NCI-H2107 treated with DMSO at 0.1 percent for 48 hours (cell line): ENCODE results near the gene TPRN.
A peak's percentile ranks its signal among the peaks of the same experiment; 100 is the strongest.

Experiments
- DNase-seq: peaks from one replicate; lab custom pipeline; 2025; ENCODE audit not compliant: unreplicated experiment; lab: John Stamatoyannopoulos, UW

TPRN gene

DNA sequence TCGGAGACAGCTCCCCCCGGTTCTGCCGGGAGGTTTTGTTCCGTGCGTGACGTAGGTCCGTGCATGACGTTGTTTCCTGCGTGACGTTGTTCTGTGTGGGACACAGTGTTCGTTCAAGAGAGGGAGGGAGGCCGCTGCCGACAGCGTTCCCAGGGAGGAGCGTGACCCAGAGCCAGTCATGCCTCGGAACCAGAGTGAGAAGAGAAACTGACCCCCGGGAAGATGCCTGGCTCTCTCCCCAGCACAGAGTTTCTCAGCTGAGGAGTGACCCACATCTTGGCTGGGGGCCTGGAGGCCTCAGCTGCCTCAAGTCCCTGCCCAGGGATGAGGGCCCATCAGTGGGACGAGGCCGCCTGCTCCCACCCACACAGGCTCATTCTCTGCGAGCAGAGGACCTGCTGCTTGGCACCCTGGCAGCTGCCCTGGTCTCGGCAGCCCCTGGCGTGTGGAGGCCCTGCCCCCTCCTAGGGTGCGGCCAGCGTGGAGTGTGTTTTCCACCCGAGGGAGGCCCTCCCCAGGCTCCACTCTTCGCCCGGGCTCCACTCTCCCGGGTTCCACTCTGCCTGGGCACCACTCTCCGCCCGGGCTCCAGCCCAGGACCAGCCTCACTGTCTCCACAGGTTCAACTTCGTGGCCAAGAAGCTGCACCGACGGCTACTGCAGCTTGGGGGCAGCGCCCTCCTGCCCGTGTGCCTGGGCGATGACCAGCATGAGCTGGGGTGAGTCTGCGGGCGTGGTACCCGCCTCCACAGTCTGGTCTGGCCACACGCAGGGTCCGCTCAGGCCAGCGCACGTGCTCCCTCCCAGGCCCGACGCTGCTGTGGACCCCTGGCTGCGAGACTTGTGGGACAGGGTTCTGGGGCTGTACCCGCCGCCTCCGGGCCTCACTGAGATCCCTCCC lies 12.9 kb upstream of the TPRN start:
- no peak for DNase-seq

DNA sequence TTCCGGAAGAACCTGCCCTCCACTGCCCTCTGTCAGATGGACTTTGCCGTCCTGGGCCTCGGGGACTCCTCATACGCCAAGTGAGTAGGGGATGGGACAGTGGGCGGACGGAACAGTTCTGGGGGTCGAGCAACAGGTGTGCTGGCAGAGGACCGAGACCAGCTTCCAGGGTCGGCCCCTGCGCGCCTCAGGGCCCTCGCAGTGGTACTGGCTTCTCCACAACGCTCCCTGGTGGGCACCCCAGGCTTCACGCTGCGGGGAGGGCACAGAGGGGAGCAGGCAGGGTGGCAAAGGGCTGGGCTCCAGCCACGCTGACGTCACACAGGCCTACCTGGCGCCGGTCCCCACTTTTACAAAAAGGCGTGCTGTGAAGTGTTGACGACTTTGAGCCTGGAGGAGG lies 12.0 kb upstream of the TPRN start:
- no peak for DNase-seq

GRCh38 chr9:137211532-137211931 lies 11.0 kb upstream of the TPRN start:
- DNase-seq: no peak

- DNase-seq: no peak
Observed at GRCh38 chr9:137206602-137207001, 6.1 kb upstream of the TPRN start.

- DNase-seq: peak; percentile 42
Observed at GRCh38 chr9:137205126-137206069, 4.9 kb upstream of the TPRN start, which contains the start of the genes NDOR1 and TMEM203. NDOR1 (plus strand) TSS chr9:137205700; CDS start chr9:137205778, 78 bp downstream. TMEM203 (minus strand) TSS chr9:137205648; CDS start chr9:137205414, 234 bp downstream.

GRCh38 chr9:137204731-137205125 lies 4.2 kb upstream of the TPRN start:
- DNase-seq: no peak

DNA sequence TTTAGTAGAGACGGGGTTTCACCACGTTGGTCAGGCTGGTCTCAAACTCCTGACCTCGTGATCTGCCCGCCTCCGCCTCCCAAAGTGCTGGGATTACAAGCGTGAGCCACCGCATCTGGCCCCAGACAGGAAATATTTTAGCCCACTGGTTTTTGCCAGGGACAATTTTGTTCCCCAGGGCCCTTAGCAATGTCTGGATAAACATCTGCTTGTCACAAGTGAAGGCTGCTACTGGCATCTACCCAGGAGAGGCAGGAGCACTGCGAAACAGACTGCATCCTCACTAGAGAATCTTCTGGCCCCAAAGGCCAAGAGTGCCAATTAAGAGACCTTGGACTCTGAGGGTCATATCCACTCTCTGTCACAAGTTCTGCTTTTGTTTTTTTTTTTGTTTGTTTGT lies 2.4 kb upstream of the TPRN start:
- DNase-seq: no peak

DNA sequence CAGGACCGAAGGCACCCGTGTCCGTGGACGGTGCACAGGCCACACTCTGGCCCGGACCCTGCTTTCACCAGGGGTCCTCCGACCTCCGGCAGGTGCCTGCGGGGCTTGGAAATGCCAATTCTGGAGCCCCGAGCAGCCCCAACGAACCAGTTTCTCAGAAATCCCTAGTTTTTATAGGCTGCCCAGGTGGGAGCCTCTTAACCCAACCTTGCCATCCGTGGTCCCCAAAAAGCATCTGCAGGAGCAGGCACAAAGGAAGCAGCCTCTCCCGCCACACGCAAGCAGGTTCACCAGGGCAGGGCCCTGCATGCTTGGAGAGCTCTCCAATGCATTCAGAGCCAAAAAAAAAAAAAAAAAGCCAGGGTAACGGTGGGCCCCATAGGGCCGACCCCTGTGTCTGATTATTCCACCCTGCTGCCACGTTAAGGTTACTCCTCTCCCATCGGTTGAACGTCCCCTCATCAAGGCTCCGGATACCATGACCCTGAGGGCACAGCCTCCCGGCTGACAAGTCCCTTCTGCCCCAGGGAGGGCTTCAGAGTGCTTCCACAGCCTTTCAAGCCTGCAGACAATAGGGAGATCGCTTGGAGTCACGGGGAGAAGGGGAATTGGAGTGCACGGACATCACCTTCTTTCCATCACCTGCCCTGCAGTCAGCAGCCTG lies 796 bp upstream of the TPRN start:
- DNase-seq: no peak

- no peak for DNase-seq
Observed at GRCh38 chr9:137199411-137200121, 975 bp downstream of the TPRN start.

DNA sequence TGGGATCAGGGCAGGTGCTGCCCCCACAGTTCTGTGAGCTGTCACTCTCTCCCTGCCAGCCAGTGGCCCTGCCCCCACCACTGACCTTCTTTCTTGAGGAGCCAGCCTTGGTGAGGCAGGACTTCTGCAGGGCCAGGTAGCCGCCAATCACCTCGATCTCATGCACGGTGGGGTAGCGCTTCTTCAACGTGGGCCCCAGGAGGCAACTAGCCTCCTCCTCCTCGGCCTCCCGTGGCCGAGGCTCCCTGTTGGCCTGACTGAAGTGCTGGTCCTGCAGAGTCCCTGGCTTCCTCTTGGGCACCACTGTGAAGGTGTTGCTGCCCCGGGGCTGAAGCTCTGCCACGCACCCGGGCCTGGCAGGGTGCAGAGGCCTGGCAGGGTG lies 1.6 kb downstream of the TPRN start:
- DNase-seq: no peak

DNA sequence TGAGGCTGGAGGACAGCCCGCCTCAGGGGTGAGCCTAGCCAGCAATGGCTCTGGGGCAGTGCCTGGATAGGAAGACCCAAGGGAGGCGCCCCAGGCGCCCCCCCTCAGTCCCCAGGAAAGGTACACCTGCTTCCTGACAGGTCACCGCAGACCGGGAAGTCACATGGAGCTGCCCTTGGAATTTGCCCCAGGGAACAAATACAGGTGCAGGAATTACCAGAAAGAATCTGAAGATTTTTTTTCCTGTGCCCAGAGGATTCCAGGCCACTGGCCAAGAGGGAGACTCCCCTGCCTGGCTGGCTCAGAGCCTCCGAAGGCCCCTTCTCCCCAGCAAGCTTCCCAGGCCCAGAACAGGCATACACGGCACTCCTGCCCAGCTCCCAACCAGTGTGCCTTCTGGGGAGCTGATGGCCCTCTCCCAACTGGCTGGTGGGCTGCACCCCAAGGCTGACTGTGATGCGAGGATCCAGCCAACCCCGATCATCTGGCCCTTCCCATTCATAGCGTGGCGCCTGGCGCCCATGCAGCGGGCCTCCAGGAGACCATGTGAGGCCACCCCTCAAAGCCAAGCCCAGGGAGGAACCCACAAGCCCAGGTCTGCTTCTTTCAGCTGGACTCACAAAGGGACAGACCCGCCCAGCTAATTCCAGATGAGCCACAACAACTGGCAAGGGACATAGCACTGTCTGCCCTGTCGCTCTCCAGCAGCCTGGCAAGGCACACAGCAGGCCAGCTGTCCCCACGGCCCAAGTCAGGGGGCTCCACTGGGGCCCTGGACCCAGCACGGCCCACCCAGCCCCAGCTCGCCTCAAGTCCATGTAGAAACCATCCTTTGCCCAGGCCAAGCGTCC lies 2.3 kb downstream of the TPRN start:
- no peak for DNase-seq

- DNase-seq: peak; percentile 97
Observed at GRCh38 chr9:137195525-137196220, 4.9 kb downstream of the TPRN start.

GRCh38 chr9:137194909-137195308 lies 5.6 kb downstream of the TPRN start:
- peak; percentile 51 for DNase-seq

- DNase-seq: no peak
Observed at GRCh38 chr9:137194388-137194787, 6.2 kb downstream of the TPRN start.

GRCh38 chr9:137193771-137194170 lies 6.8 kb downstream of the TPRN start:
- no peak for DNase-seq

DNA sequence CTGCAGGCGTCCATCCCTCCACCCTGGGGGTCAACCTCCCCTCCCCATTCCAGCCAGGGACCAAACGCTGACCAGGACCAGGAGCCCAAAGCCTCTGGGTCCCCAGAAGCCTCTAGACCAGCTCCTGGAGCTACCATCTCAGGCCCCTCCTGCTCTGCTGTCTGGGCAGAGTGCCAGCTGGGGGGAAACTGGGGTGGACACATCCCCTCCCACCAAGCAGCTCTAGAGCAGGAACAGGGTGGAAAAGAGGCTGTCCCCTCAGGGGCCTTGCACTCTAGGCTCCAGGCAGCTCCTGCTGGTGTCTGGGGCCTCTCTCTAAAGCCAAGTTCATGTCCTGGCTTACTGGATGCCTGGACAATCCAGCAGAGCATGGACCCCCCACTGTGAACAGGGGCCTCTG lies 7.7 kb downstream of the TPRN start:
- no peak for DNase-seq

DNA sequence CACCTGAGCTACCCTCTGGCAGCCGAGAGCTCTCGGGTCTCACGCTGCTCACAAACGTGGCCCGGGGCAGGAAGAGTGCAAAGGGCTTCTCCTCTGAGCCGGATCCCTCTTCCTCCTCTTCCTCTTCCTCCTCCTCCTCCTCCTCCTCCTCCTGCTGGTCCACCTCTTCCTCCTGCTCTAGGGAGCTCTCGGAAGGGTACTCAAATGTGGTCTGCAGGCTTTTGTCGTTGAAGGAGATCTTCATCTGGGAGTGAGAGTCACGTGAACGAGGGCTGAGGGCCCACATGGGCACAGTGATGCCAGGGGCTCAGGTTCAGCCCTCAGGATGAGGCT lies 8.1 kb downstream of the TPRN start:
- DNase-seq: no peak

DNA sequence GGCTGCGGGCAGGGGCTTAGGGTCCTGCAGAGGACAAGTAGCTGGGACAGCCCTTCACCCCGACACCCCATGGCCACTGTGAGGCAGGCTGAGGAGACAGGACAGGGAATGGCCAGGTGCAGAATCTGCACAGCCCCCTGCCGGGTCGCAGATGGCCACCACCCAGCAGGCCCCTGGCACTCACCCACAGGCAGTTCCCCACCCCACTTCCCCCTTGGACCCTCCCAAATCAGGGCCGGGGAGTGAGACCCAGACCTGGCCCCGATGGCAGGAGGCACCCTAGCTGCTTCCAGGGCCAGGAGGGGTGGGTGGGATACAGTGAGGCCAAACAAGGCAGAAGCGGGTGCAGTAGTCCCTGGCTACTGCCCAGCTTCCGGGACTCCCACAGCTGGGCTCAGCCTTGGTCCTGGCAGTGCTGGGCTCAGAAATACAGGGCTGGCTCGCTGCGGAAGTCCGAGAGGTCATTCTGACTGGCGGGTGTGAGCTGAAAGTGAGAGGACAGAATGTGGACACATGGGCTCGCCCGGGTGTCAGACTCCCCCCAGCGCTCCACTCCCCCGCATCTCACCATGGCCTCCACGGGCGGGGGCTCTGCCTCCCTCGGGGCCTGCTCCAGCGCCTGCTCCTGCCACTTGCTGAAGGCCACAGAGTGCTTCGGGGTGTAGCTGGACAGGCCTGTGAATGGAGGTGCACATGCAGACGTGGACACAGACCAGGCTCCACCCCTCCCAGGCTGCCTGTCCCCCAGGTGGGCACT lies 8.7 kb downstream of the TPRN start:
- no peak for DNase-seq
